GM21367 (cell line): Measurements from ENCODE around the gene ECSIT.

Experiments used
- ATAC-seq: cut with Tn5 transposase; IDR thresholded peaks from one replicate; pipeline ENCODE4 v1.9.1; 2021; ENCODE audit not compliant: unreplicated experiment

ECSIT gene

GRCh38 chr19:11504502-11505031 is 24.4 kb downstream of the ECSIT start:
- ATAC-seq = no peak

GRCh38 chr19:11499890-11500420 is 29.0 kb downstream of the ECSIT start:
- ATAC-seq = no peak

DNA sequence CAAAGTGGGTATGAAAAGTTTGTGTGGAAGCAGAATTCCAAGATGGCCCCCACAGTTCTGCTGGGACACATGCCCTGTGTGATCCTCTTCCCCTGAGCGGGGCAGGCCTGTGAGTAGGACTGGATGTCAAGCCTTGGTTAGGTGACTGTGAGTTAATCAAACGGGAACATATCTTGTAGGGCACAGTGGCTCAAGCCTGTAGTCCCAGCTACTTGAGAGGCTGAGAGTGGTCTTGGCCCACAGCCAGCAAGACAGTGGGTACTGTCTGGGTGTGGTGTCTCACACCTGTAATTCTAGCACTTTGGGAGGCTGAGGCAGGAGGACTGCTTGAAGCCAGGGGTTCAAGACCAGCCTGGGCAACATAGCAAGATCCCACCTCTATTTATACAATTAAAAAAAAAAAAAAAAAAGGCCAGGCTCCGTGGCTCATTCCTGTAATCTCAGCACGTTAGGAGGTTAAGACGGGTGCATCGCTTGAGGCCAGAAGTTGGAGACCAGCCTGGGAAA is 29.7 kb downstream of the ECSIT start:
- no peak for ATAC-seq

GRCh38 chr19:11496391-11497163 is 32.4 kb downstream of the ECSIT start:
- no peak for ATAC-seq

DNA sequence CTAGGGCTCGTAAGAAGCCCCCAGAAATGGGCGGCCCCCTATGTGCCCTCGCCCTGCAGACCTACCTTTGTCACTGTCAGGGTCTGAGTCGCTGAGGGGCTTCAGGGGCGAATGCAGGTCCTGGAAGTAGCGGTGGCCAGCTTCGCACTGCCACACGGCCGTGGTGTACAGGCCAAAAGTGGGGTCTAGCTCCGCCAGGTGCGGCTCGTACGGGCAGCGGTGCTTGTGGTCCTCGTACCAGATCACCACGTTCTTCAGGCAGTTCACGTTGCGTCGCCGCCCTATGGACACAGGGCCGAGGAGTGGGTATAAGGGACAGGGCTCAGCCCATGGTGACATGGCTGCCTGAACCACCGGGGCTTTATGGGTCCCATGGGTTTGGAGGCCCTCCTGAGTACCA is 33.0 kb downstream of the ECSIT start:
- ATAC-seq = no peak

DNA sequence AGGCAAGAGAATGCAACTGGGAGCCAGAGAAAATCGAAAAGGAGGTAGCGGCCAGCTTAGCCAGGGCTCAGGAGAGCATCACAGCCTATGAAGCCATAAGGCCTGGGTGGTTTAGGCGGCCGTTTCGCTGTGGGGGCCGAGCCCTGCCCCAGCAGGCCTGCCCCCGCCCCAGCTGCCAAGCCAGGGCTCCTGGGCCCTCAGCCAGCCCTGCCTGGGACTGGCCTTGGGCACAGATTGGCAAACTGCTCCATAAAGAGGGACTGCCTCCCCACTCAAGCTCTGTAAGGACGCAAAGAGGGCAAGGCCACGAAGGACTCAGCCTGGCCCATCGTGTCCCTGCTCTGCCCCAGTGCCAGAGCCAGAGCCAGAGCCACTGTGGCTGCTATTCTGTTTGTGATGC is 33.5 kb downstream of the ECSIT start:
- ATAC-seq = no peak

- ATAC-seq = no peak
Observed at GRCh38 chr19:11494634-11495285, 34.2 kb downstream of the ECSIT start.

DNA sequence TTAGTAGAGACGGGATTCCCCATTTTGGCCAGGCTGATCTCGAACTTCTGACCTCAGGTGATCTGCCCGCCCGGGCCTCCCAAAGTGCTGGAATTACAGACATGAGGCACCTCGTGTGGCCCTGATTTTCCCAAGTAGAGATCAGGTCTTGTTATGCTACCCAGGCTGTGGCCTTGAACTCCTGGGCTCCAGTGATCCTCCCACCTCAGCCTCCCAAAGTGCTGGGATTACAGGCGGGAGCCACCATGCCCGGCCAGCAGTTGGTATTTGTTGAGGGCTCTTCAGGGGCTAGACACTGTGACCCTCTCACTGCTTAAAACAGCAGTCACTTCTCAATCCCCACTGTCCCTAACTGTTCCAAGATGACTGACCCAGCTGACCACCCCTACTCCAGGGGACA is 39.6 kb downstream of the ECSIT start:
- ATAC-seq = no peak

- ATAC-seq = no peak
Observed at GRCh38 chr19:11486661-11487503, 42.1 kb downstream of the ECSIT start.

- no peak for ATAC-seq
Observed at GRCh38 chr19:11485245-11485837, 43.6 kb downstream of the ECSIT start.

GRCh38 chr19:11483366-11484111 is 45.4 kb downstream of the ECSIT start:
- ATAC-seq = no peak

DNA sequence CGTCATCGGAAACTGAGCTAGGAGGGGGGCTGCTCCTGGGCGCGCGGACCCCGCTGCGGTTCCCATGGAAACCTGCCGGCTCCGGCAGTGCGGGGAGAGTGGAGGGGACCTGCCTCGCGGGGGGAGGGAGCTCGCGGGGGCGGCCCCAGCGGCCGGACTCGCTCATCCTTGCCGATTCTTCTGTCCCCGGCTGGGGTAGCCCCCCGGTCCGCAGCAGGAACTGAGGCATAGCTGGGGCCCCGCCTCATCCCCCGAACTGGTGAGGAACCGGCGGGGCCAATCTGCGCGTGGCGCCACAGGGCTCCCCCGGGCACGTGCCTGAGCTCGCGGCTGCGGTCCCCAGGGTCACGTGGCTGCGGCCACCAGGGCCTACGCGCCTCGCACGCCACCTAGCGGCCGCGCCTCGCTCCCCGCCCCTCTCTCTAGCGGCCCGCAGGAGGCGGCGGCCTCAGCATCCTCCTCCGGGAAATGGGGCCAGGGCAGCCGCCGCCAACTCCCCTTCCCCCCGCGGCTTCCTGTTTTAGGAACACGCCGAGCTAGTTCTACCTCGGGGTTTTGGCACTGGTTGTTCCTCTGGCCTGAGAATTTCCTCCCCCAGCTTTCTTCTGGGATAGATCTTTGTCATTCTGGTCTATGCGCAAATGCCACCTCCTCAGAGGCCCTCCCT is 46.4 kb downstream of the ECSIT start:
- no peak for ATAC-seq

DNA sequence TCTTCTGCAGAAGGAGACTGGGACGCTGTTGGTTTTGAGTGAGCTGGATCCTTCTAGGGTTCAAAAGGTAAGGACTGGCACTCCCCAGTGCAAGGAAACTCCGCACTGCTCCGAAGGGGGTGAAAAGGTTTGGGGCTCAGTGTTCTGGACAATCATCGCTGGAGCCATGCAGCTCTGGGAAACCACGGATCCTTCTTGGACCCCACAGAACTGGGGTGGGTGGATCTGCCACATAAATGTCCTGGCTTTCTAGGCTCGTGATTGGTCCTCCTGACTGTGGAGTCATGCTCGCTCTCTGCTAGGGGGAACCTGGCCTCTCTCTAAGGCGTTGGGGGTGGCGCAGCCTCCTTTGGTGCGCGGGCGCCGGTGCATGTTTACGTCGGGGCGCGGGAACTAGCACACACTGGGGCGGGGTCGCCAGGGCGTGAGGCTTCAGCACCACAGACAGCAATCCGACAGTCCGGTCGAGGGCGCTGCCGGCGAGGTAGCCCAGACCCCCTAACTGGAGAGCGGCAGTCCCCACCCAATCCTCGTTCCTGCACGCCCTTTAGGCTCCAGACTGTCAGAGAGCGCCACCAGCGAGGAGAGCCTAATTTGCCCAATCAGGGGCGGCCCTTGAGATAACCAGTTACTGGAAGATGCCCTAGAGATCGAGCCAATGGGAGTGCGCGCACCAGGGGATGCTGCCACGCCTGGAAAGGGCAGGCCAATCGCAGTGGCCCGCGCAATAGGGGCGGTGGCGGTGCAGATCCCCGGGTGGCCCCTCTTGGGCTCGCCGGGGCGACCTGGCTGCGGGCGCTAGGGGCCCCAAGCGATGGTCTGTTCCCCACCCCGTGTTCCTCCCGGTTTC is 47.2 kb downstream of the ECSIT start:
- ATAC-seq = no peak

DNA sequence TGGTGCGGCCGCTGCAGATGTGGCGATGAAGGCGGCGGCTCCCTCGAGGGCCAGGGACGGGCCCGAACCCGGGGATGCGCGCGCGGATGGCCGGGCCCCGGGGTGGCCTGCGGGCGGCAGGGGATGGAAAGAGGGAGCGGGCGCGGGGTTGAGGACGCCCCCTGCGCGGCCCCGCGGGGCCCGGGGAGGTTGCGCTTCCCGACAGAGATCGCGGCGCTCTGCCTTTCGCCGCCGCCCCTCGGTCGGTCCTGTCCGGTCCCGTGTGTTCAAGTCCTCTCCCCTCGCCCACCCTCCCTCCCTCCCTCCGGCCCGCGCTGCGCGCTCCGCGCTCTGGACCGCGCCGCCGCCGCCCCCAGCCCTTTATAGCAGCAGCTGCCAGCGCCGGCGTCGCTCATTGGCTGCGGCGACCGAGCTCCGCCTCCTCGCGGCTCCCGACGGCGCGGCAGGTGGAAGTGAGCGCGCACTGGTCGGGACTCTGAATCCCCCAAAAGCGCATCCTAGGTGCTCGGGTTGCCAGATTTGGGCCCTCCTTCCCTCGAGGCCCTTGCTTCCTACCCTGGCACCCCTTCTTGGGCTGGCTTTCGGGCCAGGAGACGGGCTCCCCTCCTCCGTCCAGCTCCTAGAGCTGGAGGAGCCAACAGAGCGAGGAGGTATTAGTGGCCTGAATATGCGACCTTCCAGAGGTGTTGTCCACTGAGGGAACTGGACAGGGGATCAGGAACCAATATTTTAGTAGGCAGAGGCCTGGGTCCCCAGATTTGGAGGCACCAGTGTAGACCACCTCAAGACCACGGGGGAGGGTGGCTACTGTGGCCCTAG is 48.0 kb downstream of the ECSIT start, which contains the start of gene ELAVL3:
Gene ELAVL3 (minus strand): TSS at position 332 of the 819 bp plus-strand sequence. CDS start 438 bp downstream, outside the sequence.
- ATAC-seq = no peak

DNA sequence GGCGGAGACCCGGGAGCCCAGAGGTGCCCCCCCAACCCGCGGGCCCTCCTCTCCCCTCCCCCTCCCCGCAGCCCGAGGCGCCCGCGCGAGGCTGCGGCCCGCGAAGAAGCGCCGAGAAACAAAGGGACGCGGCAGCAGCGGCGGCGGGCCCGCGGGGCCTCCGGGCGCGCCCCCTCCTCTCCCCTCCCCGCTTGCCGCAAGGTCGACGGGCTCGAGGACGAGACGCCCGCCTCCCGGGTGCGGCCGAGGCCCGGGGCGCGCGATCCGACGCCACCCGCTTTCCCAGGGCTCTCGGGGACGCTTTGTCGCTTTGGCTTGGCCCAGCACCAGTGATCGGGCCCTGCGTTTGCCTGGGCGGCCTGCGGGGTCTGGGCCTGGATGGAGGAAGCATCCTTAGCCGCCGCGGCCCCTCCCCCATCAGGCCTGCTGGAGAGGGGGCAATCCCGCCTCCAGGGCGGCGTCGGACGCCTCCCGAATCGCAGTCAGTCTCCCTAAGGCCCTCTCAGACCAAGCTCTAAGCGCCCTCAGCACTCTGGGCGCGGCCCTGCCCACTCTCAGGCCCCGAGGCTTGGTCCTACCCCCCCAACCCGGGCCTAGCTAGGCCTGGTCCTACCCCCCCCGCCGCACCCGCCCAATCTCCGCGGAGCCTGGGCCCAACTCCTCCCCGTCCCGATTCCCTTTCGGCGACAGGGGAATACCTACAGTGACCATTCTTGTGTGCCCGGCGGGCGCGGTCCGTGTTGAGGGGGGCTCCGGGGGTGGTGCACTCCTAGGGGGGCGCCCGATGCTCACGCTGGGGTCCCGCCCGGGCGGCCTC is 48.8 kb downstream of the ECSIT start:
- no peak for ATAC-seq

DNA sequence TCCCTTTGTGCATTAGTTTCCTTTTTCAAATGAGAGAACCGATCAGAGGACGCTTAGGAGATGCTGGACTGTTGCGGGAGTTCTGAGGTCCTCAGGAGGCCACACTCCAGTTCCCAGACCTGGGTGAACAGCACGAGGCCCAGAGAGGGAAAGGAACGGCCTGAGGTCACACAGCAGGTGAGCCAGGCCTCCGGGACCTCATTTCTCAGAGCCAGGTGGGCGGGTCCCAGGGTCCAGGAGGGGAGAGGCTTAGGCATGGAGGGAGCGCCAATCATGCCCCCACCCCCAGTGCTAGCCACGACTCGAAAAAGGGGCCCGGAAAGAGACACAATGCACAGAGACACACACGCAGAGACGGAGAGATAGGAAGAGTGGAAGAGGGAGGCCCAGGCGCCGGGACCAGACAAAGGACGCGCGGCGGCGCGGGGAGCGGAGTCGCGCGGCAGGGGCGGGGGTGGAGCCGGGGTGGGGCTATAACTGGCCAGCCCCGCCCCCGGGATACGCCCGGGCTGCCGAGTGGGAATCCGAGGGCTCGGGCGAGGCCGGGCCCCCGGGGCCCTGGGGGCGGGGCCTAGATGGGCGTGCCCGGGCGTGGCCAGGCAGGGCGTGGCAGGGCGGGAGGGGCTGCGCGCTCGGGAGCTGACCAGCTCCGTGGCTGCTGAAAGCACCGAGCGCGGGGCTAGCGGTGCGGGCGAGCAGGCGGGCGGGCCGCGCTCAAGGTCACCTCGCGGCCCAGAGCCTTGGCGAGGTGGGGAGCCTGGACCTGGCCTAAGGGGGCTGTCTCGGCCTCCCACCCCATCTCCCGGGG is 49.6 kb downstream of the ECSIT start:
- no peak for ATAC-seq
